ENCODE data around the gene GALNTL6. TPM values are rescaled to one million over a fixed set of nuclear protein-coding genes. Genes with fewer than 3 reads are reported as not detected.

Gene GALNTL6
- total RNA-seq, 1 donor from 2014 or later: 0.10 TPM

DNA sequence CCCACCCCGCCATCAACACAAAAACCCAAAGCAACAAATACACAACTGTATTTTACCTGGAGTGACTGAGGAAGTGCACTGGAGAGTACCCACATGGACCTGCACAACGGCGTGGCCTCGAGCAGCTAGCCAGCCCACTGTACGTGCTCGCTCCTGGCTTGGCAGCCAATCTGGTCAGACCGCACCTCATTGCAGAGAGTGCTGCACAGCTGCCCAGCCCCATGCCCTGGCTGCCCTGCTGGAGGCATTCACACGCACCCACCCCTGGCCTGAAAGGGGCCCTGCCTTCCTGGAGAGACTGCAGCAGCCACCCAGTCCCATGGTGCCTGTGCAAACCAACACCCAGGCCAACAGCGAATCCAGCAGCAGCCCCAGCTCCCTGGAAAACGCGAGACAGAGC is 116.3 kb downstream of the GALNTL6 start:
- no peaks in the 10 kb centered on the region for H3K9me3 Mint-ChIP-seq (ENCODE audit: unreplicated experiment)
- no peaks in the 10 kb centered on the region for H3K27me3 Mint-ChIP-seq (ENCODE audit: unreplicated experiment)

DNA sequence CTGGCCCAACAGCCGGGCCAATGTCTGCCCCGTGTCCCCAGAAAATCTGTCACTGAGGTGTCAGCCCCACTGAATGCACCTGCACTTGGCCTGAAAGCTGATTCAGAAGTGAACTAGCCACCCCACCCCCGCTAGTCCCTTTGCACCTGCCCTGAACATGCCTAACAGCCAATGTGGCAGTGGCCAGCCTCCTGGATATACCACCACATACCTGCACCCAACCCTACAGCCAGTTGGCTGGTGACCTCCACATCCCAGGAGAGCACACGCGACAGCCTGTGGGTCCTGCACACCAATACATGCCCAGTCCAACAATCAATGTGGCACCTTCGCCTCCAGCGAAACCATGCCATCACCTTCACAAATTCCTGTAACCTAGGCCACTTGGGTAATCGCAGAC is 116.7 kb downstream of the GALNTL6 start:
- TF ChIP-seq, protein P1, sequence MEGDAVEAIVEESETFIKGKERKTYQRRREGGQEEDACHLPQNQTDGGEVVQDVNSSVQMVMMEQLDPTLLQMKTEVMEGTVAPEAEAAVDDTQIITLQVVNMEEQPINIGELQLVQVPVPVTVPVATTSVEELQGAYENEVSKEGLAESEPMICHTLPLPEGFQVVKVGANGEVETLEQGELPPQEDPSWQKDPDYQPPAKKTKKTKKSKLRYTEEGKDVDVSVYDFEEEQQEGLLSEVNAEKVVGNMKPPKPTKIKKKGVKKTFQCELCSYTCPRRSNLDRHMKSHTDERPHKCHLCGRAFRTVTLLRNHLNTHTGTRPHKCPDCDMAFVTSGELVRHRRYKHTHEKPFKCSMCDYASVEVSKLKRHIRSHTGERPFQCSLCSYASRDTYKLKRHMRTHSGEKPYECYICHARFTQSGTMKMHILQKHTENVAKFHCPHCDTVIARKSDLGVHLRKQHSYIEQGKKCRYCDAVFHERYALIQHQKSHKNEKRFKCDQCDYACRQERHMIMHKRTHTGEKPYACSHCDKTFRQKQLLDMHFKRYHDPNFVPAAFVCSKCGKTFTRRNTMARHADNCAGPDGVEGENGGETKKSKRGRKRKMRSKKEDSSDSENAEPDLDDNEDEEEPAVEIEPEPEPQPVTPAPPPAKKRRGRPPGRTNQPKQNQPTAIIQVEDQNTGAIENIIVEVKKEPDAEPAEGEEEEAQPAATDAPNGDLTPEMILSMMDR (IDR thresholded peaks at IDR 0.05; ENCODE audit: unreplicated experiment): no peak
- H3K27ac Mint-ChIP-seq (ENCODE audit: unreplicated experiment): no peak overlapping the region
- H3K4me1 Mint-ChIP-seq (ENCODE audit: unreplicated experiment): no peaks in the 10 kb centered on the region
- no peaks in the 10 kb centered on the region for H3K9me3 Mint-ChIP-seq (ENCODE audit: unreplicated experiment)
- no peak for DNase-seq (ENCODE audit: low spot score)
- H3K4me3 Mint-ChIP-seq (ENCODE audit: unreplicated experiment): no peak overlapping the region
- H3K27me3 Mint-ChIP-seq (ENCODE audit: unreplicated experiment): no peaks in the 10 kb centered on the region
- H3K36me3 Mint-ChIP-seq (ENCODE audit: low read depth, unreplicated experiment): no peaks in the 10 kb centered on the region

More for the DNA sequence above, 116.3 kb downstream of the GALNTL6 start:
- TF ChIP-seq, protein P1 (IDR thresholded peaks at IDR 0.05; ENCODE audit: unreplicated experiment): no peak
- H3K27ac Mint-ChIP-seq (ENCODE audit: unreplicated experiment): no peak overlapping the region
- H3K4me3 Mint-ChIP-seq (ENCODE audit: unreplicated experiment): no peak overlapping the region
- no peaks in the 10 kb centered on the region for H3K36me3 Mint-ChIP-seq (ENCODE audit: low read depth, unreplicated experiment)
- no peak for DNase-seq (ENCODE audit: low spot score)
- H3K4me1 Mint-ChIP-seq (ENCODE audit: unreplicated experiment): no peaks in the 10 kb centered on the region

DNA sequence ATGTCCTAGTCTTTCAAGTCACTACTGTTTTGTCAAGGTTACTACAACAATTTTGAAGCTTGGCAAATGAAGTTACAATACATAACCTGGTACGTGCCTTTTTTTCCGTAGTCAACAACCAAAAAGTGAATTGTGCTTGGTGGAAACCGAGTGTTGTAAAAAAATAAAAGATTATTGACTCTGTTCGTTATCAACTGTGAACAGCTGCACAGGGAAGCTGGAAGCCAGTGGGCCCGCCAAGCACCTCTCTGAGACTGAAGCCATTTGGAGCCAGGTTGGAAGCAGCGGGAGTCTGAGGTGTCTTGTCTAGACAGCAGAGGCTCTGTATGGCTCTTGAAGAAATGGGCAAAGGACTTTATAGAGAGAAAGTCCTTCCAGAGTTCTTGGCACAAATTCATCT is 119.0 kb downstream of the GALNTL6 start:
- H3K4me3 Mint-ChIP-seq (ENCODE audit: unreplicated experiment): no peak overlapping the region
- DNase-seq (ENCODE audit: low spot score): no peak
- H3K36me3 Mint-ChIP-seq (ENCODE audit: low read depth, unreplicated experiment): no peaks in the 10 kb centered on the region
- H3K27ac Mint-ChIP-seq (ENCODE audit: unreplicated experiment): no peak overlapping the region
- H3K27me3 Mint-ChIP-seq (ENCODE audit: unreplicated experiment): no peaks in the 10 kb centered on the region
- H3K9me3 Mint-ChIP-seq (ENCODE audit: unreplicated experiment): no peaks in the 10 kb centered on the region
- TF ChIP-seq, protein P1 (IDR thresholded peaks at IDR 0.05; ENCODE audit: unreplicated experiment): no peak
- H3K4me1 Mint-ChIP-seq (ENCODE audit: unreplicated experiment): no peaks in the 10 kb centered on the region

DNA sequence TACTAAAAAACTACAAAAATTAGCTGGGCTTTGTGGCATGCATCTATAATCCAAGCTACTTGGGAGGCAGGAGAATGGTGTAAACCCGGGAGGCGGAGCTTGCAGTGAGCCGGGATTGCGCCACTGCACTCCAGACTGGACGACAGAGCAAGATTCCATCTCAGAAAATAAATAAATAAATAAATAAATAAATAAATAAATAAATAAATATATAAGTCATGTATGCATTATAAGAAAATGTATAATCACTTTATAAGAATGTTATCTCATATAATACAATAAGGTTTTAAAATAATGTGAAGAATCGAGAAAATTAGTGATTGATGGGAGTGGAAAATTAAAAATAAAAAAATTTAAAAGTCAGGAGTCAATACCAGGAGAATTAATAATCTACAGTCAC is 127.5 kb downstream of the GALNTL6 start:
- H3K4me1 Mint-ChIP-seq (ENCODE audit: unreplicated experiment): no peaks in the 10 kb centered on the region
- no peaks in the 10 kb centered on the region for H3K27me3 Mint-ChIP-seq (ENCODE audit: unreplicated experiment)
- H3K9me3 Mint-ChIP-seq (ENCODE audit: unreplicated experiment): no peaks in the 10 kb centered on the region
- TF ChIP-seq, protein P1 (IDR thresholded peaks at IDR 0.05; ENCODE audit: unreplicated experiment): no peak
- no peak overlapping the region for H3K27ac Mint-ChIP-seq (ENCODE audit: unreplicated experiment)
- H3K4me3 Mint-ChIP-seq (ENCODE audit: unreplicated experiment): no peak overlapping the region
- H3K36me3 Mint-ChIP-seq (ENCODE audit: low read depth, unreplicated experiment): no peaks in the 10 kb centered on the region
- no peak for DNase-seq (ENCODE audit: low spot score)

DNA sequence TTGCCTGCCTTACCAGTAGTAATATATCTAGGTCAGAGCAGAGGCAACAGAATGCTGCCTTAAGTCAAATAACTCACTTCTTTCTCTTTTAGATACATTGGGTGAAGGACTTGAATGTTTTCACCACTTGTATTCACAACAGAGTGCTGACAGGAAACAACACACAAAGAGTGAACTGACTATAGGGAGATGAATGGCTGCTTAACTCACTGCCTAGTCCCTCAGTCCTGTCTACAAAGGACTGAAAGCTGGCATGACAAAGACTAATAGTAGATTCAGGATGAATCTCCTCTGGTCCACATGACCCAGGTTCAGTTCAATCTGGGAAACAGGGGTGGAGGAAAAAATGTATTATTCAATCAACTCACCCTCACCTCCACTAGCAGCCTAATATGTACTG is 134.2 kb downstream of the GALNTL6 start:
- Mint-ChIP-seq H3K27me3 (ENCODE audit: unreplicated experiment) (no peaks in the 10 kb centered on the region), H3K4me3 (ENCODE audit: unreplicated experiment) (no peak overlapping the region), H3K9me3 (ENCODE audit: unreplicated experiment) (no peaks in the 10 kb centered on the region), H3K36me3 (ENCODE audit: low read depth, unreplicated experiment) (no peaks in the 10 kb centered on the region), H3K27ac (ENCODE audit: unreplicated experiment) (no peak overlapping the region), H3K4me1 (ENCODE audit: unreplicated experiment) (no peaks in the 10 kb centered on the region)
- no peak for DNase-seq (ENCODE audit: low spot score)
- TF ChIP-seq, protein P1 (IDR thresholded peaks at IDR 0.05; ENCODE audit: unreplicated experiment): no peak
